Measurements from ENCODE around the gene UBLCP1. TPM values are rescaled to one million over a fixed set of nuclear protein-coding genes. Genes with fewer than 3 reads are reported as not detected.

The UBLCP1 gene
- total RNA-seq, 2 donors from 2014 or later: 15.6 to 18.8 TPM

DNA sequence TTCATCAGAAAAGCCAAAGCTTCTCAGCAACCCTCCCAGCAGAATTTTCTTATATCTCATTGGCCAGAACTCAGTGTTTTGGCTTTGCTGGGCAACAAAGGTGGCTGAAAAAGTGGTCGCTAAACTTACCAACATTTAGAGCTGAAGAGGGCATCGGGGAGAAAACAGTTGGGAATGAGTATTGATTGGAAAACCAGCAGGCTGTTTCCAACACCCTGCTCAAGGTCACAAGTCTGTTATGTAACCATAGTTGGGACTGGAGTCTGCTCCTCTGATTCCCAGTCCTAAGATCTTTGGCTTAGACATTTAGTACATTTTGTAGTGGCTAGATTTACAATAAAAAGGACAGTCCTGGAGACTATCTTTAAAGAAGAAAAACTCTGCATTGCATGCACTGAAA, 50.1 kb downstream of the UBLCP1 start:
- H3K9me3 ChIP-seq: no peaks in the 10 kb centered on the region
- H3K4me3 ChIP-seq: no peak overlapping the region
- DNase-seq (ENCODE audit: low spot score) (no peak), ATAC-seq (ENCODE audit: insufficient number of reproducible peaks, low FRiP score, low read depth) (no peak)
- no peaks in the 10 kb centered on the region for H3K27me3 ChIP-seq (replicated peaks; ENCODE audit: insufficient read depth)
- TF ChIP-seq, protein P1, sequence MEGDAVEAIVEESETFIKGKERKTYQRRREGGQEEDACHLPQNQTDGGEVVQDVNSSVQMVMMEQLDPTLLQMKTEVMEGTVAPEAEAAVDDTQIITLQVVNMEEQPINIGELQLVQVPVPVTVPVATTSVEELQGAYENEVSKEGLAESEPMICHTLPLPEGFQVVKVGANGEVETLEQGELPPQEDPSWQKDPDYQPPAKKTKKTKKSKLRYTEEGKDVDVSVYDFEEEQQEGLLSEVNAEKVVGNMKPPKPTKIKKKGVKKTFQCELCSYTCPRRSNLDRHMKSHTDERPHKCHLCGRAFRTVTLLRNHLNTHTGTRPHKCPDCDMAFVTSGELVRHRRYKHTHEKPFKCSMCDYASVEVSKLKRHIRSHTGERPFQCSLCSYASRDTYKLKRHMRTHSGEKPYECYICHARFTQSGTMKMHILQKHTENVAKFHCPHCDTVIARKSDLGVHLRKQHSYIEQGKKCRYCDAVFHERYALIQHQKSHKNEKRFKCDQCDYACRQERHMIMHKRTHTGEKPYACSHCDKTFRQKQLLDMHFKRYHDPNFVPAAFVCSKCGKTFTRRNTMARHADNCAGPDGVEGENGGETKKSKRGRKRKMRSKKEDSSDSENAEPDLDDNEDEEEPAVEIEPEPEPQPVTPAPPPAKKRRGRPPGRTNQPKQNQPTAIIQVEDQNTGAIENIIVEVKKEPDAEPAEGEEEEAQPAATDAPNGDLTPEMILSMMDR (IDR thresholded peaks at IDR 0.05): no peak
- H3K27ac ChIP-seq: no peak overlapping the region
- peaks cover 0 to 3% of the 10 kb centered on the region in 2 donors for H3K4me1 ChIP-seq (ENCODE audit: control insufficient read depth in 1 of 2, low read depth in 2 of 2)
- no peaks in the 10 kb centered on the region for H3K36me3 ChIP-seq

DNA sequence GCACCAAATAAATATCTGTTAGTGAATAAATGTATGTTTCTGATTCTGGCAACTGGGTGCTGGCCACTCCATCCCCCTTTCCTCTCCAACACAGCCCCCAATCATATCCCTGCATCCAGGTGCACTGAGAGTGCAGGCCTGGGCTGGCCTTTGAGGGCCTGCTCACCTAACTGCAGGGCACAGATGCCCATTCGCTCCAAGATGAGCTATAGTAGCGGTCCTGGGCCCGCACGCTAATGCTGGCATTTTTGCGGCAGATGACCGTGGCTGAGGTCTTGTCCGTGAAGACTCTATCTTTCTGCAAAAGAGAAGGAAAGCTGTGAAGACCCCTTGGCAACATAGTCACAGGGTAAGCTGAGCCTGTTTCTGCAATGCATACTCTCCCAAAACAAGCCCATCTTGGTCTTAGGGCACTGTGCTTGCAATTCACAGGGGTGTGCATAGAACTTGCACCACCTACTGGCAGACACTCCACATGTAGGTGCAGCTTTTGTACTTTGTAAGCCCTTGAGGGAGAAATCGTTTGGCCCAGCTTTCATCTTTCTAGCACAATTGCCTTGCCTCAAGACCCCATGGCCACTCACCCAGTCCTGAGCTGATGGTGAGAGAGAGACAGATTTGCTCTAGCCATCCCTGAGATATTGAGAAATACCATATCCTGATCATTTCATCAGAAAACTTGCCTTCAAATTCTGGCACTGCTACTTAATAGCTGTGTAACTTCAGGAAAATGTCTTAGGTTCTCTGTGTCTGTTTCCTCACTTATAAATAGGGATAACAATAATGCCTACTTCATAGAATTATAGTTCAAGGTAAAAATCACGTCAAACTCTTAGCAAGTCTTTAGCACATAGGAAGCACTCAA, 53.7 kb downstream of the UBLCP1 start:
- Histone ChIP-seq H3K27me3 (replicated peaks; ENCODE audit: insufficient read depth) (no peaks in the 10 kb centered on the region), H3K27ac (no peak overlapping the region), H3K4me1 (ENCODE audit: control insufficient read depth in 1 of 2, low read depth in 2 of 2) (no peaks in the 10 kb centered on the region), H3K4me3 (no peak overlapping the region), H3K36me3 (no peaks in the 10 kb centered on the region), H3K9me3 (no peaks in the 10 kb centered on the region)
- no peak for ATAC-seq (ENCODE audit: insufficient number of reproducible peaks, low FRiP score, low read depth)
- TF ChIP-seq, protein P1 (IDR thresholded peaks at IDR 0.05): no peak
- DNase-seq (ENCODE audit: low spot score): no peak

DNA sequence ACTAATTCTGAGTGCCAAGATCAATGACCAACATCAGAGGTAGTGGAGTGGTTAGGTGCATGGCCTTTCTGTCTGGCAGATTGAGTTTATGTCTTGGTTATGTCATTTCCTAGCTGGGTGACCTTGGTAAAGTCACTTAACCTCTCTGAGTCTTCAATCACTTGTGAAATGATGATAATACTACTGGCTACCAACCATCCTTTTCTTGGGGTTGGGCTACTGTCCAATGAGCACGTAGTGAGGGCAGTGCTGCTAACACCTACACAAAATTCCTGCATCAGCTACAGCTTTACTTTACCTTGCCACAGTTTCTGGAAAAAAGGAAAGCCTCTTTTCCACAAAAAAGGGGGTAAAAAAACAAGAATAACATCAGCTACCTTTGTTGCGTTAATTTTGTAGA, 54.8 kb downstream of the UBLCP1 start:
- no peak for ATAC-seq (ENCODE audit: insufficient number of reproducible peaks, low FRiP score, low read depth)
- DNase-seq (ENCODE audit: low spot score): no peak
- Histone ChIP-seq H3K27me3 (replicated peaks; ENCODE audit: insufficient read depth) (no peaks in the 10 kb centered on the region), H3K36me3 (no peaks in the 10 kb centered on the region), H3K9me3 (no peaks in the 10 kb centered on the region), H3K27ac (no peak overlapping the region), H3K4me1 (ENCODE audit: control insufficient read depth in 1 of 2, low read depth in 2 of 2) (no peaks in the 10 kb centered on the region), H3K4me3 (no peak overlapping the region)
- TF ChIP-seq, protein P1 (IDR thresholded peaks at IDR 0.05): no peak

DNA sequence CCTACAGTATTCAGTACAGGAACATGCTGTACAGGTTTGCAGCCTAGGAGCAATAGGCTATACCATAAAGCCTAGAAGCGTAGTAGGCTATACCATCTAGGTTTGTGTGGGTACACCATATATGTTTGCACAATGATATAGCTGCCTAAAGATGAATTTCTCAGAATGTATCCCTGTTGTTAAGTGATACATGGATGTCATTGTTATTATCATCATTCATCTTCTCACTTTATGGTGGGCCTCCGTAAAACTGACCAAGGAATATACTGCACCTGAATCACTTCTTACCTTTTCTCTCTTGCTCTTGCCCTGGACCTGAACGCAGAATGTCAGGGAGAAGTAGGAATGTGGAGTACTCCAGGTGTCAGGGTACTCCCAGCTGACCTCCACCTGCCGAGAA, 55.4 kb downstream of the UBLCP1 start:
- no peak for DNase-seq (ENCODE audit: low spot score)
- Histone ChIP-seq H3K9me3 (no peaks in the 10 kb centered on the region), H3K27me3 (replicated peaks; ENCODE audit: insufficient read depth) (no peaks in the 10 kb centered on the region), H3K36me3 (no peaks in the 10 kb centered on the region), H3K4me1 (ENCODE audit: control insufficient read depth in 1 of 2, low read depth in 2 of 2) (no peaks in the 10 kb centered on the region), H3K27ac (no peak overlapping the region), H3K4me3 (no peak overlapping the region)
- no peak for ATAC-seq (ENCODE audit: insufficient number of reproducible peaks, low FRiP score, low read depth)
- TF ChIP-seq, protein P1 (IDR thresholded peaks at IDR 0.05): no peak

- no peaks in the 10 kb centered on the region for H3K27me3 ChIP-seq (replicated peaks; ENCODE audit: insufficient read depth)
- H3K27ac ChIP-seq: no peak overlapping the region
- TF ChIP-seq, protein P1 (IDR thresholded peaks at IDR 0.05): no peak
- H3K36me3 ChIP-seq: no peaks in the 10 kb centered on the region
- DNase-seq (ENCODE audit: low spot score) (no peak), ATAC-seq (ENCODE audit: insufficient number of reproducible peaks, low FRiP score, low read depth) (no peak)
- no peaks in the 10 kb centered on the region for H3K9me3 ChIP-seq
- no peaks in the 10 kb centered on the region for H3K4me1 ChIP-seq (ENCODE audit: control insufficient read depth in 1 of 2, low read depth in 2 of 2)
- no peak overlapping the region for H3K4me3 ChIP-seq
These were observed 56.3 kb downstream of the UBLCP1 start for GRCh38 chr5:159319363-159319762.
